Measurements from ENCODE around the gene ELL2.

GRCh38 chr5:95863383-95863757 is 98.3 kb downstream of the ELL2 start:
- no peak for TF ChIP-seq CTCF (IDR thresholded peaks at IDR 0.05)
- peak in 3 of 4 donors; percentile 21 to 74 (median 49) for TF ChIP-seq POLR2AphosphoS5 (IDR thresholded peaks at IDR 0.05)
- TF ChIP-seq EP300 (IDR thresholded peaks at IDR 0.05), result no peak
- TF ChIP-seq POLR2A (IDR thresholded peaks at IDR 0.05), result no peak

Measured in sigmoid colon (tissue), 4 donors.